ENCODE measurements around the gene CBLN3. TPM values are rescaled to one million over a fixed set of nuclear protein-coding genes. Genes with fewer than 3 reads are reported as not detected.

Gene CBLN3
- total RNA-seq, 2 donors from 2014 or later, result 2.0 to 2.5 TPM

DNA sequence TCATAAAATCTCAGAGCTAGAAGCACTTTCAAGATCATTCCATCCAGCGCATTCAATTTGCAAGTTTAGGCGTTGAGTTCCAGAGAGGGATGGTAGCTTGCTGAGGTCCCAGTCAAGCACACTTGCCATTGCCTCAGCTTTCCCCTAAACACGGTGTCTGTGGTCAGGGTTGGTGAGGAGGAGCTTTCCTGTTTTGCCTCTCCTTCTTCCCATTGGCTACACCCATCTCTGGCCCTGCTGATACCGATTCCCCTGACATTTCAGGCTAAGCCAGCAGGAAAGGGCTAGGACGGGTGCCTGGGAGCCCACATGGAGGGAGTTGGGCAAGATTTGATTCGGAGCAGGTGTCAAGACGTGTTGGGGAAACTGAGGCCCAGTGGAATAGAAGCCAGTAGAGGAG, 52.3 kb downstream of the CBLN3 start:
- intact Hi-C loops (cut with DNase I, micrococcal nuclease), result no loop called here
- DNase-seq, result no peak
- no peak for ATAC-seq

Other genes with a start within 250 kb of the CBLN3 start
- gene IPO4, start 240.9 kb downstream of the CBLN3 start, total RNA-seq, result 10 to 100 TPM; 17.3 to 26.3 TPM
- 10 to 100 TPM; 49.2 to 52.7 TPM for gene TM9SF1, start 234.2 kb downstream of the CBLN3 start, total RNA-seq
- gene TSSK4, start 224.0 kb downstream of the CBLN3 start, total RNA-seq, result under 1 TPM in 1 of 2 donors, not detected in 1; 0.47 TPM
- 10 to 100 TPM; 43.5 to 48.0 TPM for gene CHMP4A, start 216.2 kb downstream of the CBLN3 start, total RNA-seq
- gene MDP1, start 213.6 kb downstream of the CBLN3 start, total RNA-seq, result 10 to 100 TPM; 11.8 to 13.8 TPM
- gene NEDD8, start 197.3 kb downstream of the CBLN3 start, total RNA-seq, result 100 to 1,000 TPM; 110 to 135 TPM
- gene GMPR2, start 196.7 kb downstream of the CBLN3 start, total RNA-seq, result 10 to 100 TPM; 62.4 to 64.8 TPM
- gene TINF2, start 187.0 kb downstream of the CBLN3 start, total RNA-seq, result 10 to 100 TPM; 56.6 to 64.0 TPM
- 1 to 10 TPM; 2.3 to 2.9 TPM for gene TGM1, start 166.5 kb downstream of the CBLN3 start, total RNA-seq
- 10 to 100 TPM; 35.0 to 41.8 TPM for gene RABGGTA, start 158.1 kb downstream of the CBLN3 start, total RNA-seq
- gene DHRS1, start 129.9 kb downstream of the CBLN3 start, total RNA-seq, result 10 to 100 TPM; 64.2 to 76.6 TPM
- gene NOP9, start 129.8 kb downstream of the CBLN3 start, total RNA-seq, result 10 to 100 TPM; 24.4 to 26.0 TPM
- gene CIDEB, start 121.7 kb downstream of the CBLN3 start, total RNA-seq, result 10 to 100 TPM; 10.7 to 16.6 TPM
- gene LTB4R2, start 119.5 kb downstream of the CBLN3 start, total RNA-seq, result 1 to 10 TPM; 2.9 to 4.2 TPM
- gene LTB4R, start 118.2 kb downstream of the CBLN3 start, total RNA-seq, result 1 to 10 TPM; 2.9 to 4.3 TPM
- gene ADCY4, start 94.6 kb downstream of the CBLN3 start, total RNA-seq, result 10 to 100 TPM; 10.1 to 16.4 TPM
- gene RIPK3, start 89.7 kb downstream of the CBLN3 start, total RNA-seq, result 10 to 100 TPM; 56.6 to 67.9 TPM
- gene NFATC4, start 61.5 kb downstream of the CBLN3 start, total RNA-seq, result 10 to 100 TPM; 12.8 to 17.4 TPM
- gene NYNRIN, start 30.7 kb downstream of the CBLN3 start, total RNA-seq, result 10 to 100 TPM; 11.7 to 13.2 TPM
- gene KHNYN, start 286 bp upstream of the CBLN3 start, total RNA-seq, result 10 to 100 TPM; 70.8 to 97.3 TPM
- gene SDR39U1, start 13.1 kb upstream of the CBLN3 start, total RNA-seq, result 10 to 100 TPM; 34.4 to 40.8 TPM
- gene CMA1, start 78.6 kb upstream of the CBLN3 start, total RNA-seq, result 1 to 10 TPM in 1 of 2 donors, not detected in 1; 4.4 TPM
- 10 to 100 TPM in 1 of 2 donors, 1 to 10 TPM in 1; 1.3 to 10.7 TPM for gene CTSG, start 146.6 kb upstream of the CBLN3 start, total RNA-seq
- gene GZMH, start 180.0 kb upstream of the CBLN3 start, total RNA-seq, result not detected
- 1 to 10 TPM; 1.3 to 4.2 TPM for gene GZMB, start 204.5 kb upstream of the CBLN3 start, total RNA-seq

Data from left colon (tissue), 2 donors.